ENCODE data around the gene SH3GL3. TPM values are rescaled to one million over a fixed set of nuclear protein-coding genes. Genes with fewer than 3 reads are reported as not detected.
A peak's percentile ranks its signal among the peaks of the same experiment; 100 is the strongest.

The SH3GL3 gene
- total and polyA plus RNA-seq, 2 of the 13 experiments (the other 11 are each of a cell fraction or from before 2014, with no cell fraction given): not detected

- WGBS (ENCODE audit: low lambda C conversion rate): 0% methylated on average over 3 of the region's 7 CpGs
- Histone ChIP-seq H3K36me3 (replicated peaks in 1 of 2; ENCODE audit: control insufficient read depth in 1 of 2, insufficient read depth in 2 of 2, low read length in 2 of 2) (no peaks in the 10 kb centered on the region), H3K4me2 (ENCODE audit: low read depth, low read length) (no peak overlapping the region), H3K27ac (ENCODE audit: extremely low read length, insufficient read depth, low read length) (no peak overlapping the region), H3K27me3 (ENCODE audit: control insufficient read depth in 1 of 2, insufficient read depth in 2 of 2, low read length in 2 of 2) (peaks cover 0 to 8% of the 10 kb centered on the region in 2 experiments; a peak in 2 of 5 replicates), H2AFZ (ENCODE audit: low read length) (no peak overlapping the region), H4K20me1 (ENCODE audit: insufficient read depth, low read length) (no peaks in the 10 kb centered on the region), H3K9ac (ENCODE audit: insufficient read depth, low read depth, low read length) (no peak overlapping the region), H3K4me3 (replicated peaks in 1 of 3; ENCODE audit: insufficient read depth in 1 of 3, low read depth in 2 of 3, low read length in 3 of 3) (no peak overlapping the region), H3K4me1 (ENCODE audit: insufficient read depth, low read length) (no peaks in the 10 kb centered on the region), H3K79me2 (ENCODE audit: insufficient read depth, low read length) (no peaks in the 10 kb centered on the region), H3K9me3 (ENCODE audit: low read length) (no peaks in the 10 kb centered on the region)
- in situ Hi-C loops (cut with HindIII; ENCODE audit: extremely low pct_ligation_motif_present, low pct_unique_long_range_greater_than_20kb) (loop anchor here (5.0 to 25.0 kb wide), 3 partner anchors 119 to 481 kb away; no protein-coding TSS in a partner anchor), intact Hi-C loops (cut with micrococcal nuclease; ENCODE audit: unreplicated experiment) (no loop called here)
- BruUV-seq (replicated peaks): no TSS peak
- ATAC-seq (no peak), DNase-seq (ENCODE audit: low spot score) (no peak), FAIRE-seq (no peak)
- TF ChIP-seq ZNF615 (CRISPR knock-in tag; IDR thresholded peaks at IDR 0.05; ENCODE audit: borderline replicate concordance): no peak
- ChIA-PET CTCF (ENCODE audit: low intra/inter-chr PET ratio, low total read pairs) (no interaction called here), POLR2A (no interaction called here)
Measured at GRCh38 chr15:83556754-83557153, 109.6 kb downstream of the SH3GL3 start.

GRCh38 chr15:83558146-83558545, 111.0 kb downstream of the SH3GL3 start:
- H3K9ac ChIP-seq (ENCODE audit: insufficient read depth, low read depth, low read length): no peak overlapping the region
- no peaks in the 10 kb centered on the region for H3K36me3 ChIP-seq (replicated peaks in 1 of 2; ENCODE audit: control insufficient read depth in 1 of 2, insufficient read depth in 2 of 2, low read length in 2 of 2)
- H3K79me2 ChIP-seq (ENCODE audit: insufficient read depth, low read length): no peaks in the 10 kb centered on the region
- no peak for ATAC-seq
- in situ Hi-C loops (cut with HindIII; ENCODE audit: extremely low pct_ligation_motif_present, low pct_unique_long_range_greater_than_20kb): loop anchor here (5.0 to 25.0 kb wide), 3 partner anchors 121 to 479 kb away; no protein-coding TSS in a partner anchor
- intact Hi-C loops (cut with micrococcal nuclease; ENCODE audit: unreplicated experiment): no loop called here
- H4K20me1 ChIP-seq (ENCODE audit: insufficient read depth, low read length): no peaks in the 10 kb centered on the region
- 22% methylated on average over 5 of the region's 5 CpGs for WGBS (ENCODE audit: low lambda C conversion rate)
- POLR2A ChIA-PET: no interaction called here
- H3K9me3 ChIP-seq (ENCODE audit: low read length): no peaks in the 10 kb centered on the region
- H3K27me3 ChIP-seq (ENCODE audit: control insufficient read depth in 1 of 2, insufficient read depth in 2 of 2, low read length in 2 of 2): peaks cover 0 to 8% of the 10 kb centered on the region in 2 experiments; a peak in 2 of 5 replicates
- TF ChIP-seq SOX6 (IDR thresholded peaks at IDR 0.05) (no peak), SOX6 (CRISPR knock-in tag; IDR thresholded peaks at IDR 0.05) (no peak), CEBPB (IDR thresholded peaks at IDR 0.05; ENCODE audit: borderline replicate concordance, low read depth, low read length) (peak; percentile 67)
- no peak overlapping the region for H3K4me3 ChIP-seq (replicated peaks in 1 of 3; ENCODE audit: insufficient read depth in 1 of 3, low read depth in 2 of 3, low read length in 3 of 3)
- FAIRE-seq: no peak
- CTCF ChIA-PET (ENCODE audit: low intra/inter-chr PET ratio, low total read pairs): interaction anchor here (1.9 kb wide), 1 partner anchor 310 kb away, joined by 9 read pairs; no protein-coding TSS in a partner anchor
- no peak overlapping the region for H3K27ac ChIP-seq (ENCODE audit: extremely low read length, insufficient read depth, low read length)
- H3K4me1 ChIP-seq (ENCODE audit: insufficient read depth, low read length): no peaks in the 10 kb centered on the region
- no peak overlapping the region for H3K4me2 ChIP-seq (ENCODE audit: low read depth, low read length)
- DNase-seq (ENCODE audit: low spot score): no peak
- H2AFZ ChIP-seq (ENCODE audit: low read length): no peak overlapping the region
- BruUV-seq (replicated peaks): no TSS peak

Data from HepG2 (cell line).